SK-N-MC (cell line): ENCODE data around the gene HOXC13.
A peak's percentile ranks its signal among the peaks of the same experiment; 100 is the strongest.

Source experiments
- DNase-seq: peaks from one replicate; pipeline ENCODE4 v3.0.0-alpha.2; 2011; ENCODE audit warnings: low read depth, low spot score
- H3K27ac ChIP-seq: fragments of 200-600 bp; sonication (generic); 2 replicates; pipeline ENCODE4 v1.5.1; 2016; ENCODE audit warnings: mixed run types
- H3K36me3 ChIP-seq: fragments of 200-600 bp; sonication (generic); 2 replicates; pipeline ENCODE4 v1.6.1; 2017; ENCODE audit warnings: antibody characterized with exemption, low read length, mixed read lengths; ENCODE audit not compliant: insufficient read depth
- H3K4me3 ChIP-seq: fragments of 200-600 bp; sonication (generic); 2 replicates; pipeline ENCODE4 v1.5.1; 2016
- H3K9ac ChIP-seq: fragments of 200-600 bp; sonication (generic); 2 replicates; pipeline ENCODE4 v1.8.0; 2017; ENCODE audit warnings: mixed run types, mixed read lengths; ENCODE audit not compliant: insufficient read length
- H3K9me3 ChIP-seq: fragments of 200-600 bp; sonication (generic); 2 replicates; pipeline ENCODE4 v1.6.1; 2017; ENCODE audit warnings: low read depth, mild to moderate bottlenecking, antibody characterized with exemption, low read length, moderate library complexity, mixed read lengths
- EZH2 ChIP-seq: fragments of 200-600 bp; sonication (generic); IDR thresholded peaks from one replicate; pipeline ENCODE4 v1.6.1; 2017; ENCODE audit warnings: antibody characterized with exemption
- FOXP2 ChIP-seq: optimal IDR thresholded peaks from 2 replicates; pipeline ENCODE3; 2011; ENCODE audit warnings: mild to moderate bottlenecking, moderate library complexity; ENCODE audit not compliant: insufficient read depth; ENCODE audit errors: extremely low read length, control extremely low read depth
- POLR2AphosphoS5 ChIP-seq: IDR thresholded peaks from 2 replicates; pipeline ENCODE4 v1.6.1; 2012; ENCODE audit warnings: mild to moderate bottlenecking, low read depth, low read length, borderline replicate concordance

The HOXC13 gene

DNA sequence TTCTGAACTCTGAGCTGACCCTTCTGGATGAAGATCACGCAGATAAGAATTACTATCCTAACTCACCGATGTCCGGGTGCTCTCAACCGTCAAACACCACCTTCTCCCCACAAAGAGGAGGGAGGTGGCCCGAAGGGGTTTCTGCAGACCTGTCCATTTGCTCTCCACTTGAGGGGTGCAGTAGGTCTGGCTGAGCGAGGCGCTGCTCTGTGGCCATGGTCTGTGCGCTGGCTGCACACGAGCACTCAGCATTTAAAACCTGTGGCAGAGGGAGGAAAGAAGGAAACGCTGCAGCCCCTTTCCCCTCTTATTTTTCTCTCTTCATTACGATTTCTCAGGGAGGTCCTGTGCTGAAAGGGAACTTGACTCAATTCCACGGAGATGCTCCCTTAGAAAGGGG lies 1.5 kb upstream of the HOXC13 start:
- H3K9me3 ChIP-seq: no peaks in the 10 kb centered on the region
- H3K36me3 ChIP-seq: no peaks in the 10 kb centered on the region
- no peak for TF ChIP-seq EZH2
- TF ChIP-seq POLR2AphosphoS5: no peak
- no peak for TF ChIP-seq FOXP2
- no peak overlapping the region for H3K9ac ChIP-seq
- H3K4me3 ChIP-seq: no peak overlapping the region
- no peak overlapping the region for H3K27ac ChIP-seq
- DNase-seq: no peak

DNA sequence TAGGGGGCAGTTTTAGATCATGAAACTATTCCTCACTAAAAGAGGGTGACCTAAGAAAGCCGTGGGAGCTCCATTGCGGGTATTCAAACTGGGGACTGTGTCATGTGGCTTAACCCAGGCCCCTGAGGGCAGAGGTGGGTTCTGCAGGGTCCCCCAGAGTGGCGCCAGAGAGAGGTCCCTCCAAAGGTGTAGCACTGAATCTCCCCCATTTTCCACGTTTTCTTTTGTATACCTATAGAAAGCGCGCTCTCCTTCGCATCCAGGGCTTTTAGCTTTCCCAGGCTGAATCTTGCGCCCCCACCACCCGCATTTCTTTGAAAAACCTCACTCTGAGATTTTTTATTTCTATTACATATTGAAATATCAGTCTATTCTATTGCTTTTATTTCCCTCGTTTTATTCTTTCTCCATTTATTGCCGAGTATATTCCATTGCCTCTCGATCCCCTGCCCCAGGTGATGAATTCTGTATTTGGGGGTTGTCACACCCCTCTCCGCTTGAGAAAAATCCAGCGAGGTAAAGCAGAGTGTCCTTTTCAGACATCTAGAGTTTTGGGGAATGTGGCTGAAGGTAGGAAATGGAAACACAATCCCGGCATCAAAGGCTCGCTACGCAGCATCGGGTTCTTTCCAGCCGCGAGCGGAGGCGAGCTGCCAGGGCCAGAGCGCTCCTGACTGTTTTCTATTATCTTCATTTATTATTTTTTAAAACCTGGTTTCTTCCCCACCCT lies 870 bp upstream of the HOXC13 start:
- no peaks in the 10 kb centered on the region for H3K36me3 ChIP-seq
- H3K9ac ChIP-seq: peak overlapping the region; percentile 53
- no peak for DNase-seq
- no peak for TF ChIP-seq POLR2AphosphoS5
- peak overlapping the region; percentile 77 for H3K4me3 ChIP-seq
- H3K9me3 ChIP-seq: no peaks in the 10 kb centered on the region
- no peak overlapping the region for H3K27ac ChIP-seq

DNA sequence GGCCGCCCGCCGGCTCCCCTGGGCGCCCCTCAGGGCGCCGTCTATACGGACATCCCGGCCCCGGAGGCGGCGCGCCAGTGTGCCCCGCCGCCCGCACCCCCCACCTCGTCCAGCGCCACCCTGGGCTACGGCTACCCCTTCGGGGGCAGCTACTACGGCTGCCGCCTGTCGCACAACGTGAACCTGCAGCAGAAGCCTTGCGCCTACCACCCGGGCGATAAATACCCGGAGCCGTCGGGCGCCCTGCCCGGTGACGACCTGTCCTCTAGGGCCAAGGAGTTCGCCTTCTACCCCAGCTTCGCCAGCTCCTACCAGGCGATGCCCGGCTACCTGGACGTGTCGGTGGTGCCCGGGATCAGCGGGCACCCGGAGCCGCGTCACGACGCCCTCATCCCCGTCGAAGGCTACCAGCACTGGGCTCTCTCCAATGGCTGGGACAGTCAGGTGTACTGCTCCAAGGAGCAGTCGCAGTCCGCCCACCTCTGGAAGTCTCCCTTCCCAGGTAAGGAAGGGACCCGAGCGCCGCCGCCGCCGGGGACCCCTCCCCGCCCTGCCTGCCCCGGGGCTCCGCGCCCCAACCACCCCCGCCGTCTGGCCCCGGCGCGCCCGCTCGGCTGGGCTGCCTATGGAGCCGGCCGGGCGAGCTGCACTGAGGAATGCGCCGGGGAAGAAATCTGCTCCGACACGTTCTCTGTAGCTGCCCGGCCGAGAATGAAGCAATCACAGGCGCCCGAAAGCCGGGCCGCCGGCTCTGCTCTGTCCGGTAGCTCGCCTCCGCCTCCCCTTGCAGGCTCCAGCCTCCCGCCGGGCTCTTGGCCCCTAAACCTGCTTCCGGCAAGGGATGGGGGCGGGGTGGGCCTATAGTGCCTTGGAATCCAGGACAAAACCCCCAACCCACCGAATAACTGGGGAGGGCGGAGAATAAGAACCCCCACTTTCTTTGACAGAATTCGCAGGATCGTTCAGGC lies 794 bp downstream of the HOXC13 start:
- H3K4me3 ChIP-seq: peak overlapping the region; percentile 91
- TF ChIP-seq FOXP2: no peak
- TF ChIP-seq POLR2AphosphoS5: 0 out of 2 replicates have a peak, but pooled peaks have one; percentile 35
- H3K27ac ChIP-seq: peak overlapping the region; percentile 26; the same call in 1 of the 2 replicates
- H3K9me3 ChIP-seq: no peaks in the 10 kb centered on the region
- peak overlapping the region; percentile 78 for H3K9ac ChIP-seq
- no peak for DNase-seq
- no peaks in the 10 kb centered on the region for H3K36me3 ChIP-seq

DNA sequence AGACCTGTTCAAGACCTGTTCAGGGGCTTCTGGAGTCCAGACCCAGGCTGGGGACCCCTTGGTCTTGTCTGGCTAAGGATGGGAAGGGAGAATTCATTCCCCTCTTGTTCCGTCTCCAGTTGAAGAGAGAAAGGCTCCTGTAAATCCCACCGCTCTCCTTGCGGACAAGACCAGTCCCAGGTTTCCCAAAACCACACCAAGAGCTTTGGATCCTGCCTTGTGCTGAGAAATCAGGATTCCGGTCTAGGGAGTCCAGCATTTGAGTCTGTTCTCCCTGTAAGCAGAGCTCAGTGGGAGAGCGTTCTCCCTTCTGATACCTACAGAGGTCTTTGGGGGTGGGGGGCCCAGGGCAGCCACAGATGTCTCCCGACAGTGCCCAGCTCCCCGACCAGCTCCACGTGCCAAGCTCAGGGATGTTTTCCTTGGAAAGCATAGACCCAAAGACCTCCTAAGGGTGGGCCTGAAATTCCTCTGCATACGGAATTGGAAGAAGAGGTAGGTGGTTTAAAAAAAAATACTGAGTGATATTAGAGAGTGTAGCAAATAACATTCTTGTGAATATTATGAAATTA lies 1.9 kb downstream of the HOXC13 start:
- Histone ChIP-seq H3K27ac (peak overlapping the region; percentile 12; the same call in 1 of the 2 replicates), H3K9me3 (no peaks in the 10 kb centered on the region), H3K36me3 (peaks cover 3% of the 10 kb centered on the region; the same call in 1 of the 2 replicates), H3K9ac (peak overlapping the region; percentile 78), H3K4me3 (peak overlapping the region; percentile 91)
- TF ChIP-seq POLR2AphosphoS5: no peak
- TF ChIP-seq EZH2: no peak
- no peak for TF ChIP-seq FOXP2
- no peak for DNase-seq

DNA sequence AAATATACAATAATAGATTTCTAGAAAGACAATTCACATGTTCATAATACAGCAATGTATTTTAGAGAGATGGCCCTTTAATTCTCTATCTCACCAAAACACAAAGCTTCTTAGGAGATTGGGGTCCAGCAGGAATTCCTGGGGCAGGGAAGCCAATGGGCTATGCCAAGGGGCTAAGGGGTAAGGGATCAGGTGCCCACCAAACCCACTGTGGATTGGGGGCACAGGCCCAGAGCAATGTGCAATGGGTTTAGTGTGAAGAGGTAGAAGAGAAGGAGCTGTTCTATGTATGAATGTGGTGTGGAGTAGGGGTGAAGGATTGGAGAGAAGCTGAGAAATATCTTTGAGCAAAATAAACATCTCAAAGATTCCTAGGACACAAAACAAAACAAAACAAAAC lies 2.6 kb downstream of the HOXC13 start:
- TF ChIP-seq POLR2AphosphoS5: no peak
- no peak for TF ChIP-seq FOXP2
- no peak for TF ChIP-seq EZH2
- peaks cover 8% of the 10 kb centered on the region; the same call in 1 of the 2 replicates for H3K36me3 ChIP-seq
- H3K9me3 ChIP-seq: no peaks in the 10 kb centered on the region
- peak overlapping the region; percentile 62 for H3K4me3 ChIP-seq
- H3K27ac ChIP-seq: peak overlapping the region; percentile 16
- no peak overlapping the region for H3K9ac ChIP-seq
- no peak for DNase-seq

DNA sequence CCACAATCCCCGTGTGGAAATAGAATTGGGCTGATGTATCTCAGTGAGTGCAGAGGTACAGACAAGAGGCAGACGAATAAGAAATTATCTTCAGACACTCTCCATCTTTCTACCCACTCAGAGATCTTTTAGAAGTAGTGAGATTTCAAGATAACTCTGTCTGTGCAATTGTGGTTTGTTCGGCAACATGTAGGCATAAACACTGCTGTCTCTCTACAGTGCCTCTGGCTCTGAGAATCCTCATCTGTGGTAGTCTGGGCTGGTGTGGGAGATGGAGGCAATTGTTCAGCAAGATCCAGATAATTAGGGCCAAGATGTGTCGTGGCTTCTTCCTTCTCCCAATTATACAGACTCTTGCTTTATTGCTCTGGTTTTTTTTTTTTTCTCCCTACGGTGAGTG lies 3.1 kb downstream of the HOXC13 start:
- H3K9ac ChIP-seq: no peak overlapping the region
- peaks cover 8% of the 10 kb centered on the region; the same call in 1 of the 2 replicates for H3K36me3 ChIP-seq
- peak overlapping the region; percentile 16; the same call in 1 of the 2 replicates for H3K27ac ChIP-seq
- peak; percentile 82 for DNase-seq
- no peaks in the 10 kb centered on the region for H3K9me3 ChIP-seq
- TF ChIP-seq POLR2AphosphoS5 (peak; percentile 47; the same call in 1 of the 2 replicates), EZH2 (no peak)
- peak overlapping the region; percentile 62 for H3K4me3 ChIP-seq

DNA sequence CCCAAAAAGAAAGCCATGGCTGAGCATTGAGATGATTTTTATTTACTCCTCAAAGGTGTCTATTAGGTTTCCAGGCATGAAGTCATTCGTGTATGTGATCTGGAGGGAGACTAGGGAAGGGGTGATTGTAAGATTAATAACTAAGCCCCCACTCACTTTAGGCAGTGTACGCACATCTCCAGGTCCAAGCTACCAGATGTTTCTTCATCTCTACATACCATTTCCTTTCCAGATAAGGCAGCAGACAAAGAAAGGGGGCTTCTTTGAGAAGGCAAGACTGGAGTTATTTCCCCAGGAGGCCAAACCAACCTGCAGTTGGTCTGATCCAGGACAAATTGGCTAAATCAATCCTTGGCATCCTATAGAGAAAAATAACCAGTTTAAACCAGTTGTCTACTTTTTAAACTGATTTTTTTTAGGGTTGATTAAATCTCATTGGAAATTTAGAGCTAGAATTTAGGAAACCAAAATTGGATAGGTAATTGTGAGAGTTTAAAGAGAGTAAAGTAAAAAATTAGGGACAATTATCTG lies 3.9 kb downstream of the HOXC13 start:
- Histone ChIP-seq H3K27ac (peak overlapping the region; percentile 43; the same call in 1 of the 2 replicates), H3K9me3 (no peaks in the 10 kb centered on the region), H3K36me3 (peaks cover 8% of the 10 kb centered on the region; the same call in 1 of the 2 replicates), H3K4me3 (peak overlapping the region; percentile 11), H3K9ac (peak overlapping the region; percentile 33)
- DNase-seq: no peak
- TF ChIP-seq FOXP2 (no peak), POLR2AphosphoS5 (no peak), EZH2 (no peak)

DNA sequence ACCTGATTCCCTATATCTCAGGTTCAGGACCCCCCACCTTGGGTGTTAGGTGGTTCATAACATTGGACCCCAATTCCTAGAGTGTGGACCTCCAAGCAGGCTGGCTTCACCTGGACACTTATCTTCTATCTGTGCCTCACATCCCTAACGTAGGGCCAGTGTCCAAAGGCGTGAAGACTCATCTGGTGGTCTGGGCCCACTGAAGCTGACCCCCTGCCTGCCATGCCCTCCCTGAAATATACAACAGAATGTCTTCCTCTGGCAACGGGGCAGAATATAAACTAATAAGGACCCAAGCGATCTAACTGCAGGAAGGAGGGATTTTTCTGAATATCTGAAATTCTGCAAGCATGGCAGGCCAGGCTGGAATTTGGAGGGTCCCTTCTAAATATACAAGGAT lies 5.6 kb downstream of the HOXC13 start:
- Histone ChIP-seq H3K9me3 (no peaks in the 10 kb centered on the region), H3K27ac (no peak overlapping the region), H3K9ac (no peak overlapping the region), H3K4me3 (no peak overlapping the region), H3K36me3 (peaks cover 8% of the 10 kb centered on the region; the same call in 1 of the 2 replicates)
- DNase-seq: no peak
- TF ChIP-seq EZH2 (no peak), FOXP2 (no peak), POLR2AphosphoS5 (no peak)
